ENCODE measurements around the gene CREB3L2.

DNA sequence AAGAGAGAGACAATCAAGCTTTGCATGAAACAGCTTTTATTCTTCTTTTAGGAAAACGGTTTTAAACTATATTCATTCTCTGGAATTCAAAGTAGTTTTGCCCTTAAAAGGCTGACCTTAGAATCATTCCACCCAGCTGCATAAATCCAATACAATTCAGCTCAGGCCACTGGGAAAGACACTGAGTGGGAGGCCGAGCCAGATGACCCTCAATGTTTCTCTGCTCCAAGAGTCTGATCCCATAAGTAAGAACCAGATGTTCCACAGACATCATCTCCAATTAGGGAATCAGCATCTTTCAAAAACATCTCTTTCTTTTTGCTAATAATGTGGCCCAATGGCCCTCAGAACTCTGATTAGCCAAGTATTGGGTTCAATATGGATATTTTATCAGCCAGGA lies 26.1 kb downstream of the CREB3L2 start:
- TF ChIP-seq, protein P1, sequence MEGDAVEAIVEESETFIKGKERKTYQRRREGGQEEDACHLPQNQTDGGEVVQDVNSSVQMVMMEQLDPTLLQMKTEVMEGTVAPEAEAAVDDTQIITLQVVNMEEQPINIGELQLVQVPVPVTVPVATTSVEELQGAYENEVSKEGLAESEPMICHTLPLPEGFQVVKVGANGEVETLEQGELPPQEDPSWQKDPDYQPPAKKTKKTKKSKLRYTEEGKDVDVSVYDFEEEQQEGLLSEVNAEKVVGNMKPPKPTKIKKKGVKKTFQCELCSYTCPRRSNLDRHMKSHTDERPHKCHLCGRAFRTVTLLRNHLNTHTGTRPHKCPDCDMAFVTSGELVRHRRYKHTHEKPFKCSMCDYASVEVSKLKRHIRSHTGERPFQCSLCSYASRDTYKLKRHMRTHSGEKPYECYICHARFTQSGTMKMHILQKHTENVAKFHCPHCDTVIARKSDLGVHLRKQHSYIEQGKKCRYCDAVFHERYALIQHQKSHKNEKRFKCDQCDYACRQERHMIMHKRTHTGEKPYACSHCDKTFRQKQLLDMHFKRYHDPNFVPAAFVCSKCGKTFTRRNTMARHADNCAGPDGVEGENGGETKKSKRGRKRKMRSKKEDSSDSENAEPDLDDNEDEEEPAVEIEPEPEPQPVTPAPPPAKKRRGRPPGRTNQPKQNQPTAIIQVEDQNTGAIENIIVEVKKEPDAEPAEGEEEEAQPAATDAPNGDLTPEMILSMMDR (IDR thresholded peaks at IDR 0.05): no peak
- no peak for TF ChIP-seq ZFX (IDR thresholded peaks at IDR 0.05; ENCODE audit: borderline replicate concordance)
